ENCODE data around the gene SAMD11. TPM values are rescaled to one million over a fixed set of nuclear protein-coding genes. Genes with fewer than 3 reads are reported as not detected.

The SAMD11 gene
- total and polyA plus RNA-seq, 4 donors: 0.51 to 4.1 (median 1.3) TPM

DNA sequence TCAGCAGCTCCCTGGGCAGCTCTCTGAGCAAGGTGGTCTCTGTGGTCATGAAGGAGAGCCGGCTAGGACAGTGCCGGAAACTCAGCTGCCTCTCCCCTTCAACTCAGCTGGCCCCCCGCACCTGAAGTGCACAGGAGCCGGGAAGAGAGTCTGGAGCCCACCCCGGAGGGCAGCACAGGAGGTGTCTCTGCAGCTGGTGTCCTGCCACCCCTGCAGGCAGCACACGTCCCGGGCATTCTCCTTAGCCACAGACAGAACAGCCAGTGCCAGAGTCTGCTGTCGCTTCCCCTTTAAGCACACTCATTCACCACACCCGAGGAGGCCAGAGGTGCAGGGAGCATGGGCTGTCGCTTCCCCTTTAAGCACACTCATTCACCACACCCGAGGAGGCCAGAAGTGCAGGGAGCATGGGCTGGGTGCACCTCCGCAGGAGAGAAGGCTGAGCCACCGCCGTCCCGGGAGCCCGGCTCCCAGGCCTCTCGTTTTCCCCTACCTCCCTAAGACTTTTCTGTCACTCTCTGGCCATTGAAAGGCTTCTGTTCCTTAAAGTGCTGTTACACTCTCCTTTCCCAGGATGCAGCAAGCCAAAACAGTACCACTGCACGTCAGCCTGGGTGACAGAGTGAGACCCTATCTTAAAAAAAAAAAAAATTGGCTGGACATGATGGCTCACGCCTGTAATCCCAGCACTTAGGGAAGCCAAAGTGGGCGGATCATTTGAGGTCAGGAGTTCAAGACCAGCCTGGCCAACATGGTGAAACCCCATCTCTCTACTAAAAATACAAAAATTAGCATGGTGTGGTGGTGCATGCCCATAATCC is 16.9 kb upstream of the SAMD11 start (continued):
- no peak for TF ChIP-seq FOXA2 (IDR thresholded peaks at IDR 0.05)

DNA sequence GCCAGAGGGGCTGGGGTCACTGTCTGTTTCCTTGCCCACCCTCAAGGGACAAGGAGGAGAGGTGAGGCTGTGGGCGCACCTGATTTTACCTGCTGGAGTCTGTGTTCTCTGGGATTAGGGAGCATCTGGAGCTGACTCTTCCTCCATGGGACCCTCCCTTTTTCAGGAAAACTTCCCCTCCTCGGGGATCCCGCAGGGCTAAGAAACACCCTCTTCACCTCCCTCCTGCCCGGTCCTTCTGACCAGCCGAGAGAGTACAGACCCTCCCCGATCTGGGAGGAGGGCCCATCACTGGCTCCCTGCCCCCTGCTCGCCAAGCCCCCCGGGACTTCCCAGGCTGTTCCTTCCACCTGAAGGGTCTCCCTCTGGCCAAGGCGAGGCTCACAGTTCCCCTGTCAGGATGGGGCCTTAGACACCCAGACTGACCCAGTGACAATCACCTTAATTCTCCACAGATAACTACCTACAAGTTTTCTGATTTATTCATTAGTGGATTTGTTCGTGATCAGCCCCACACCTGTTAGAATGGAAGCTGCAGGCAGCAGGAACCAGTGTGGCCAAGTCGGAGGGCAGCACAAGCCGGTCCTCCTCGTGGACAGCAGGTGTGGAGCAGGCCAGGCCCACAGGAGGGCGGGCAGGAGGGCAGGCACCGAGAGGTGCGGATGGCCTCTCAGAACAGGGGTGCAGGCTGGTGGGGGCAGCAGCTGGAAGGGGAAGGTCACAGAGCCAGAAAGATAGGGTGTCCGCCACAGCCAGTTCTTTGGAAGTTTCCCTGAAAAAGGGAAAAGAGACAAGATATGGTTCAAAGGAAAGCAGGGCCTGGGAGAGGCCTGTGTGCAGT is 15.9 kb upstream of the SAMD11 start:
- DNase-seq (ENCODE audit: low spot score): no peak
- no peak overlapping the region for H3K4me3 ChIP-seq (ENCODE audit: low read depth in 1 of 3, low read length in 3 of 3)
- no peak overlapping the region for H3K9ac ChIP-seq (ENCODE audit: low read depth in 1 of 2, low read length in 2 of 2)
- H3K36me3 ChIP-seq (ENCODE audit: control insufficient read depth in 4 of 4, insufficient read depth in 3 of 4, low read depth in 1 of 4, low read length in 3 of 4): no peaks in the 10 kb centered on the region
- peaks cover 0 to 2% (median 0%) of the 10 kb centered on the region in 4 donors for H3K27me3 ChIP-seq (ENCODE audit: control insufficient read depth in 4 of 4, insufficient read depth in 4 of 4, low read length in 3 of 4)
- H3K9me3 ChIP-seq (ENCODE audit: control insufficient read depth in 4 of 4, low read length in 3 of 4): no peaks in the 10 kb centered on the region
- WGBS: 91% methylated on average over 17 of the region's 17 CpGs
- TF ChIP-seq TAF1 (conservative IDR thresholded peaks at IDR 0.05) (no peak), JUND (IDR thresholded peaks at IDR 0.05) (no peak), HNF4G (IDR thresholded peaks at IDR 0.05) (no peak), FOXA2 (IDR thresholded peaks at IDR 0.05) (no peak), GABPA (IDR thresholded peaks at IDR 0.05 in 1 of 2, conservative IDR thresholded peaks at IDR 0.05 in 1 of 2) (no peak), NR2F2 (IDR thresholded peaks at IDR 0.05) (no peak), YY1 (IDR thresholded peaks at IDR 0.05) (no peak)
- TF ChIP-seq, protein P1, sequence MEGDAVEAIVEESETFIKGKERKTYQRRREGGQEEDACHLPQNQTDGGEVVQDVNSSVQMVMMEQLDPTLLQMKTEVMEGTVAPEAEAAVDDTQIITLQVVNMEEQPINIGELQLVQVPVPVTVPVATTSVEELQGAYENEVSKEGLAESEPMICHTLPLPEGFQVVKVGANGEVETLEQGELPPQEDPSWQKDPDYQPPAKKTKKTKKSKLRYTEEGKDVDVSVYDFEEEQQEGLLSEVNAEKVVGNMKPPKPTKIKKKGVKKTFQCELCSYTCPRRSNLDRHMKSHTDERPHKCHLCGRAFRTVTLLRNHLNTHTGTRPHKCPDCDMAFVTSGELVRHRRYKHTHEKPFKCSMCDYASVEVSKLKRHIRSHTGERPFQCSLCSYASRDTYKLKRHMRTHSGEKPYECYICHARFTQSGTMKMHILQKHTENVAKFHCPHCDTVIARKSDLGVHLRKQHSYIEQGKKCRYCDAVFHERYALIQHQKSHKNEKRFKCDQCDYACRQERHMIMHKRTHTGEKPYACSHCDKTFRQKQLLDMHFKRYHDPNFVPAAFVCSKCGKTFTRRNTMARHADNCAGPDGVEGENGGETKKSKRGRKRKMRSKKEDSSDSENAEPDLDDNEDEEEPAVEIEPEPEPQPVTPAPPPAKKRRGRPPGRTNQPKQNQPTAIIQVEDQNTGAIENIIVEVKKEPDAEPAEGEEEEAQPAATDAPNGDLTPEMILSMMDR (IDR thresholded peaks at IDR 0.05; ENCODE audit: low read depth, low read length, missing input control): no peak
- H3K4me1 ChIP-seq (ENCODE audit: control insufficient read depth in 4 of 4, insufficient read depth in 4 of 4, low read length in 3 of 4): peaks cover 0 to 3% (median 2%) of the 10 kb centered on the region in 4 donors
- no peak overlapping the region for H3K27ac ChIP-seq (ENCODE audit: low read depth in 1 of 2, low read length in 2 of 2)

DNA sequence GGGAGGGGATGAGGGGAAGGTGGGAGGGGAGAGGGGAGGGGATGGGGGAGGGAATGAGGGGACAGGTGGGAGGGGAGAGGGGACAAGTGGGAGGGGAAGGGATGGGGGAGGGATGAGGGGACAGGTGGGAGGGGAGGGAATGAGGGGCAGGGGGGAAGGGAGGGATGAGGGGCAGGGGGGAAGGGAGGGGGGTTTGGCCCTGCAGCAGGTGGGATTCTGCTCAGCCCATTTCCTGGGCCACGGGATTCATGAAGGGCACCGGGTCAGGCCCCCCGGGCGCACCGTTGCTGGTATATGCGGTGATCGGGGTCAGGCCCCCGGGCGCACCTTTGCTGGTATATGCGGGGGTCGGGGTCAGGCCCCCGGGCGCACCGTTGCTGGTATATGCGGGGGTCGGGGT is 15.1 kb upstream of the SAMD11 start:
- peaks cover 0 to 3% (median 2%) of the 10 kb centered on the region in 4 donors for H3K4me1 ChIP-seq (ENCODE audit: control insufficient read depth in 4 of 4, insufficient read depth in 4 of 4, low read length in 3 of 4)

More for the DNA sequence above, 15.1 kb upstream of the SAMD11 start:
- Histone ChIP-seq H3K36me3 (ENCODE audit: control insufficient read depth in 4 of 4, insufficient read depth in 3 of 4, low read depth in 1 of 4, low read length in 3 of 4) (no peaks in the 10 kb centered on the region), H3K9me3 (ENCODE audit: control insufficient read depth in 4 of 4, low read length in 3 of 4) (no peaks in the 10 kb centered on the region), H3K4me3 (ENCODE audit: low read depth in 1 of 3, low read length in 3 of 3) (no peak overlapping the region), H3K27ac (ENCODE audit: low read depth in 1 of 2, low read length in 2 of 2) (no peak overlapping the region), H3K9ac (ENCODE audit: low read depth in 1 of 2, low read length in 2 of 2) (no peak overlapping the region), H3K27me3 (ENCODE audit: control insufficient read depth in 4 of 4, insufficient read depth in 4 of 4, low read length in 3 of 4) (peaks cover 0 to 2% (median 0%) of the 10 kb centered on the region in 4 donors)
- no peak for DNase-seq (ENCODE audit: low spot score)
- TF ChIP-seq RAD21 (IDR thresholded peaks at IDR 0.05) (no peak), SP1 (IDR thresholded peaks at IDR 0.05) (no peak), HNF4A (conservative IDR thresholded peaks at IDR 0.05) (no peak), TAF1 (conservative IDR thresholded peaks at IDR 0.05) (no peak), FOXA2 (IDR thresholded peaks at IDR 0.05) (no peak), NR2F2 (IDR thresholded peaks at IDR 0.05) (no peak), FOXA1 (IDR thresholded peaks at IDR 0.05) (no peak)
- TF ChIP-seq, protein P2, sequence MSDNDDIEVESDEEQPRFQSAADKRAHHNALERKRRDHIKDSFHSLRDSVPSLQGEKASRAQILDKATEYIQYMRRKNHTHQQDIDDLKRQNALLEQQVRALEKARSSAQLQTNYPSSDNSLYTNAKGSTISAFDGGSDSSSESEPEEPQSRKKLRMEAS (IDR thresholded peaks at IDR 0.05): no peak
- TF ChIP-seq, protein P3, sequence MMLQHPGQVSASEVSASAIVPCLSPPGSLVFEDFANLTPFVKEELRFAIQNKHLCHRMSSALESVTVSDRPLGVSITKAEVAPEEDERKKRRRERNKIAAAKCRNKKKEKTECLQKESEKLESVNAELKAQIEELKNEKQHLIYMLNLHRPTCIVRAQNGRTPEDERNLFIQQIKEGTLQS (IDR thresholded peaks at IDR 0.05): no peak
- TF ChIP-seq, protein P4, sequence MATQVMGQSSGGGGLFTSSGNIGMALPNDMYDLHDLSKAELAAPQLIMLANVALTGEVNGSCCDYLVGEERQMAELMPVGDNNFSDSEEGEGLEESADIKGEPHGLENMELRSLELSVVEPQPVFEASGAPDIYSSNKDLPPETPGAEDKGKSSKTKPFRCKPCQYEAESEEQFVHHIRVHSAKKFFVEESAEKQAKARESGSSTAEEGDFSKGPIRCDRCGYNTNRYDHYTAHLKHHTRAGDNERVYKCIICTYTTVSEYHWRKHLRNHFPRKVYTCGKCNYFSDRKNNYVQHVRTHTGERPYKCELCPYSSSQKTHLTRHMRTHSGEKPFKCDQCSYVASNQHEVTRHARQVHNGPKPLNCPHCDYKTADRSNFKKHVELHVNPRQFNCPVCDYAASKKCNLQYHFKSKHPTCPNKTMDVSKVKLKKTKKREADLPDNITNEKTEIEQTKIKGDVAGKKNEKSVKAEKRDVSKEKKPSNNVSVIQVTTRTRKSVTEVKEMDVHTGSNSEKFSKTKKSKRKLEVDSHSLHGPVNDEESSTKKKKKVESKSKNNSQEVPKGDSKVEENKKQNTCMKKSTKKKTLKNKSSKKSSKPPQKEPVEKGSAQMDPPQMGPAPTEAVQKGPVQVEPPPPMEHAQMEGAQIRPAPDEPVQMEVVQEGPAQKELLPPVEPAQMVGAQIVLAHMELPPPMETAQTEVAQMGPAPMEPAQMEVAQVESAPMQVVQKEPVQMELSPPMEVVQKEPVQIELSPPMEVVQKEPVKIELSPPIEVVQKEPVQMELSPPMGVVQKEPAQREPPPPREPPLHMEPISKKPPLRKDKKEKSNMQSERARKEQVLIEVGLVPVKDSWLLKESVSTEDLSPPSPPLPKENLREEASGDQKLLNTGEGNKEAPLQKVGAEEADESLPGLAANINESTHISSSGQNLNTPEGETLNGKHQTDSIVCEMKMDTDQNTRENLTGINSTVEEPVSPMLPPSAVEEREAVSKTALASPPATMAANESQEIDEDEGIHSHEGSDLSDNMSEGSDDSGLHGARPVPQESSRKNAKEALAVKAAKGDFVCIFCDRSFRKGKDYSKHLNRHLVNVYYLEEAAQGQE (IDR thresholded peaks at IDR 0.05): no peak
- TF ChIP-seq, protein P5, sequence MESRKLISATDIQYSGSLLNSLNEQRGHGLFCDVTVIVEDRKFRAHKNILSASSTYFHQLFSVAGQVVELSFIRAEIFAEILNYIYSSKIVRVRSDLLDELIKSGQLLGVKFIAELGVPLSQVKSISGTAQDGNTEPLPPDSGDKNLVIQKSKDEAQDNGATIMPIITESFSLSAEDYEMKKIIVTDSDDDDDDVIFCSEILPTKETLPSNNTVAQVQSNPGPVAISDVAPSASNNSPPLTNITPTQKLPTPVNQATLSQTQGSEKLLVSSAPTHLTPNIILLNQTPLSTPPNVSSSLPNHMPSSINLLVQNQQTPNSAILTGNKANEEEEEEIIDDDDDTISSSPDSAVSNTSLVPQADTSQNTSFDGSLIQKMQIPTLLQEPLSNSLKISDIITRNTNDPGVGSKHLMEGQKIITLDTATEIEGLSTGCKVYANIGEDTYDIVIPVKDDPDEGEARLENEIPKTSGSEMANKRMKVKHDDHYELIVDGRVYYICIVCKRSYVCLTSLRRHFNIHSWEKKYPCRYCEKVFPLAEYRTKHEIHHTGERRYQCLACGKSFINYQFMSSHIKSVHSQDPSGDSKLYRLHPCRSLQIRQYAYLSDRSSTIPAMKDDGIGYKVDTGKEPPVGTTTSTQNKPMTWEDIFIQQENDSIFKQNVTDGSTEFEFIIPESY (IDR thresholded peaks at IDR 0.05): no peak
- 91% methylated on average over 15 of the region's 16 CpGs for WGBS
